MCF 10A (cell line): ENCODE data around the gene SLC22A4. TPM values are rescaled to one million over a fixed set of nuclear protein-coding genes. Genes with fewer than 3 reads are reported as not detected.

Source experiments
- BruUV-seq: library from RNA; stranded (reverse); fragments of 400-500 nt; replicated peaks from 2 replicates; lab custom pipeline; 2021; lab: Mats Ljungman, UMichigan
- CTCF ChIA-PET: fragments of 300-600 bp; sonication (Branson Sonifier 250); formaldehyde crosslinking; extraction: SDS; loops from one replicate; lab custom pipeline; 2021; ENCODE audit warnings: antibody characterized with exemption, inconsistent platforms; lab: Yijun Ruan, JAX
- POLR2A ChIA-PET: fragments of 300-600, 350-650 bp; sonication (Branson Sonifier 250); formaldehyde crosslinking; extraction: SDS; loops from one replicate; lab custom pipeline; 2020; ENCODE audit warnings: antibody characterized with exemption, inconsistent platforms; lab: Yijun Ruan, JAX
- DNase-seq: peaks from one replicate; pipeline ENCODE4 v3.0.0-alpha.2; 2018; ENCODE audit not compliant: unreplicated experiment
- H3K27ac Mint-ChIP-seq: one replicate; pipeline ENCODE4 v1.8.0; 2022; ENCODE audit warnings: mild to moderate bottlenecking, low read depth, mixed read lengths; ENCODE audit not compliant: unreplicated experiment
- H3K27me3 Mint-ChIP-seq: one replicate; pipeline ENCODE4 v1.8.0; 2022; ENCODE audit warnings: mixed read lengths; ENCODE audit not compliant: insufficient read depth, unreplicated experiment
- H3K36me3 Mint-ChIP-seq: one replicate; pipeline ENCODE4 v1.8.0; 2022; ENCODE audit warnings: mild to moderate bottlenecking, moderate library complexity, mixed read lengths; ENCODE audit not compliant: insufficient read depth, unreplicated experiment
- H3K4me1 Mint-ChIP-seq: one replicate; pipeline ENCODE4 v1.8.0; 2022; ENCODE audit warnings: mixed read lengths; ENCODE audit not compliant: insufficient read depth, unreplicated experiment
- H3K4me3 Mint-ChIP-seq: one replicate; pipeline ENCODE4 v1.8.0; 2022; ENCODE audit warnings: mild to moderate bottlenecking, moderate library complexity, mixed read lengths; ENCODE audit not compliant: unreplicated experiment
- H3K9me3 Mint-ChIP-seq: one replicate; pipeline ENCODE4 v1.8.0; 2022; ENCODE audit warnings: mixed read lengths; ENCODE audit not compliant: unreplicated experiment
- CTCF ChIP-seq: fragments of 200-600 bp; IDR thresholded peaks from one replicate; pipeline ENCODE4 v1.8.0; 2022; ENCODE audit warnings: antibody characterized with exemption, mild to moderate bottlenecking; ENCODE audit not compliant: unreplicated experiment
- intact Hi-C: fragments of 100-400 bp; cut with micrococcal nuclease; formaldehyde crosslinking; loops from 2 replicates; pipeline ENCODE4 v1.14.1; 2022
- total RNA-seq: library from RNA; stranded (reverse); gene quantifications from 2 replicates; pipeline ENCODE4 v1.2.3, GENCODE V29; 2022

SLC22A4 gene
- total RNA-seq, 1 experiment from 2014 or later = 17.5 TPM

- no TSS peak for BruUV-seq
- no peak for DNase-seq
- Mint-ChIP-seq H3K36me3 (peaks cover 35% of the 10 kb centered on the region), H3K4me3 (no peak overlapping the region), H3K4me1 (peaks cover 70% of the 10 kb centered on the region), H3K27me3 (no peaks in the 10 kb centered on the region), H3K9me3 (no peaks in the 10 kb centered on the region), H3K27ac (peak overlapping the region; percentile 74)
- ChIA-PET POLR2A (interaction anchor here (0.5 to 5.2 kb wide), 6 partner anchors 11 to 48 kb away, joined by 3 to 56 read pairs (median 4); partner anchors contain the start of gene SLC22A4), CTCF (interaction anchor here (0.6 to 6.3 kb wide), 14 partner anchors 9 to 263 kb away, joined by 3 to 53 read pairs (median 4); partner anchors contain the start of gene P4HA2)
- intact Hi-C loops = no loop called here
- TF ChIP-seq CTCF = no peak
Observed at GRCh38 chr5:132261881-132262845, 32.0 kb upstream of the SLC22A4 start.

- Mint-ChIP-seq H3K27ac (peak overlapping the region; percentile 98), H3K4me3 (no peak overlapping the region), H3K36me3 (peaks cover 43% of the 10 kb centered on the region), H3K9me3 (no peaks in the 10 kb centered on the region), H3K27me3 (no peaks in the 10 kb centered on the region), H3K4me1 (peaks cover 76% of the 10 kb centered on the region)
- no TSS peak for BruUV-seq
- intact Hi-C loops = no loop called here
- TF ChIP-seq CTCF = no peak
- POLR2A ChIA-PET = interaction anchor here (0.6 to 1.2 kb wide), 7 partner anchors 9 to 235 kb away, joined by 3 to 4 read pairs (median 3); partner anchors contain the start of gene SLC22A4
- CTCF ChIA-PET = interaction anchor here (0.6 to 6.3 kb wide), 12 partner anchors 10 to 264 kb away, joined by 3 to 53 read pairs (median 4); no protein-coding TSS in a partner anchor
- no peak for DNase-seq
Observed at GRCh38 chr5:132262882-132263547, 31.2 kb upstream of the SLC22A4 start.

- ChIA-PET POLR2A (interaction anchor here (0.6 to 1.2 kb wide), 6 partner anchors 9 to 234 kb away, joined by 3 to 4 read pairs (median 3); partner anchors contain the start of gene SLC22A4), CTCF (interaction anchor here (0.7 to 6.3 kb wide), 11 partner anchors 9 to 262 kb away, joined by 3 to 53 read pairs (median 5); partner anchors contain the start of gene P4HA2)
- H3K9me3 Mint-ChIP-seq = no peaks in the 10 kb centered on the region
- no peaks in the 10 kb centered on the region for H3K27me3 Mint-ChIP-seq
- H3K36me3 Mint-ChIP-seq = peaks cover 48% of the 10 kb centered on the region
- no peak overlapping the region for H3K4me3 Mint-ChIP-seq
- H3K4me1 Mint-ChIP-seq = peaks cover 70% of the 10 kb centered on the region
- peak; percentile 91 for DNase-seq
- BruUV-seq = no TSS peak
- peak overlapping the region; percentile 98 for H3K27ac Mint-ChIP-seq
- no peak for TF ChIP-seq CTCF
- intact Hi-C loops = loop anchor here (2.0 kb wide), 2 partner anchors 31 to 83 kb away; partner anchors contain the start of gene SLC22A4
Observed at GRCh38 chr5:132263548-132264261, 30.5 kb upstream of the SLC22A4 start.
